Sigmoid colon (tissue), 7 donors: Measurements from ENCODE around the gene RPTOR. TPM values are rescaled to one million over a fixed set of nuclear protein-coding genes. Genes with fewer than 3 reads are reported as not detected.

Experiments
- DNase-seq: peaks from one replicate; pipeline ENCODE4 v3.0.0-alpha.2; 2019
- H3K27ac ChIP-seq, 4 donors: fragments of 200-600 bp; sonication (generic); one replicate each; pipeline ENCODE4 v1.5.1; 2016 to 2019; ENCODE audit warnings: mild to moderate bottlenecking in 1 of 4
- H3K27me3 ChIP-seq, 3 donors: fragments of 200-600 bp; sonication (generic); one replicate each; pipeline ENCODE4 v1.5.1; 2019; ENCODE audit warnings: mild to moderate bottlenecking in 1 of 3
- H3K36me3 ChIP-seq, 4 donors: fragments of 200-600 bp; sonication (generic); one replicate each; pipeline ENCODE4 v1.5.1; 2016 to 2019
- H3K4me1 ChIP-seq, 4 donors: fragments of 200-600 bp; sonication (generic); one replicate each; pipeline ENCODE4 v1.5.1; 2017 to 2019
- H3K4me3 ChIP-seq, 4 donors: fragments of 200-600 bp; sonication (generic); one replicate each; pipeline ENCODE4 v1.5.1; 2017 to 2019; ENCODE audit warnings: mild to moderate bottlenecking in 2 of 4, moderate library complexity in 1 of 4
- H3K9me3 ChIP-seq, 4 donors: fragments of 200-600 bp in 3 of 4; sonication (generic) in 3 of 4; one replicate each; pipeline versions ENCODE4 v1.5.1 to v1.6.1; 2013 to 2019
- CTCF ChIP-seq, 4 experiments: fragments of 450-650 bp in 3 of 4; fragments of 200-600 bp in 1 of 4; IDR thresholded peaks; one replicate each; pipeline ENCODE4 v1.5.1; 2016 to 2019; ENCODE audit warnings: antibody characterized with exemption in 4 of 4, mild to moderate bottlenecking in 3 of 4, moderate library complexity in 2 of 4
- EP300 ChIP-seq, 4 donors: sonication (generic); formaldehyde crosslinking; IDR thresholded peaks; one replicate each; pipeline ENCODE4 v1.6.1; 2017; ENCODE audit warnings: antibody characterized with exemption in 4 of 4
- POLR2A ChIP-seq, 2 donors: fragments of 450-650 bp; IDR thresholded peaks; one replicate each; pipeline ENCODE4 v1.6.1; 2016; ENCODE audit warnings: antibody characterized with exemption in 2 of 2, mild to moderate bottlenecking in 2 of 2, moderate library complexity in 2 of 2
- POLR2AphosphoS5 ChIP-seq, 4 donors: sonication (generic); formaldehyde crosslinking; IDR thresholded peaks; one replicate each; pipeline ENCODE4 v1.6.1; 2017; ENCODE audit warnings: antibody characterized with exemption in 4 of 4
- WGBS, 2 donors: extraction: QIAGEN DNeasy Blood & Tissue Kit; methylation state at CpG; one replicate each; pipeline ENCODE4 v1.1.7; 2013; 5-methylcytosine and 5-hydroxymethylcytosine counted together
- intact Hi-C: fragments of 100-400 bp; cut with DNase I; formaldehyde crosslinking; loops from one replicate; pipeline ENCODE4 v1.15.1; 2023
- polyA plus RNA-seq, 3 donors: library from polyadenylated mRNA; stranded (reverse); fragments of 200-250 nt; gene quantifications; one replicate each; pipeline ENCODE4 v1.2.3, GENCODE V29; 2013
- total RNA-seq, 4 donors: library from RNA; depleted of rRNA; stranded (reverse); fragments of >200 nt; gene quantifications; one replicate each; pipeline ENCODE4 v1.1.0, GENCODE V29; 2016
- donor health status: healthy with polysubstance abuse.
- donor health status: Bipolar disorder and iron deficiency.
- donor health status: healthy.

The RPTOR gene
- total and polyA plus RNA-seq, 7 donors, result 3.7 to 68.7 (median 22.9) TPM

GRCh38 chr17:80725517-80725916, 180.9 kb downstream of the RPTOR start:
- H3K27ac ChIP-seq, result no peak overlapping the region
- peaks cover 0 to 22% (median 7%) of the 10 kb centered on the region in 4 donors for H3K4me1 ChIP-seq
- H3K27me3 ChIP-seq, result no peaks in the 10 kb centered on the region
- no peaks in the 10 kb centered on the region for H3K36me3 ChIP-seq
- DNase-seq, result no peak
- TF ChIP-seq POLR2AphosphoS5 (IDR thresholded peaks at IDR 0.05) (no peak), EP300 (IDR thresholded peaks at IDR 0.05) (no peak), CTCF (IDR thresholded peaks at IDR 0.05) (no peak), POLR2A (IDR thresholded peaks at IDR 0.05) (no peak)
- WGBS, 2 donors, result 82 to 83% methylated on average over 8 of the region's 8 CpGs
- H3K4me3 ChIP-seq, result no peak overlapping the region
- intact Hi-C loops, result no loop called here
- no peaks in the 10 kb centered on the region for H3K9me3 ChIP-seq

- Histone ChIP-seq H3K4me3 (no peak overlapping the region), H3K4me1 (peaks cover 0 to 15% (median 5%) of the 10 kb centered on the region in 4 donors), H3K27ac (no peak overlapping the region), H3K36me3 (peaks cover 0 to 3% (median 0%) of the 10 kb centered on the region in 4 donors), H3K27me3 (no peaks in the 10 kb centered on the region), H3K9me3 (no peaks in the 10 kb centered on the region)
- 89 to 95% methylated on average over 42 of the region's 42 CpGs for WGBS, 2 donors
- intact Hi-C loops, result no loop called here
- TF ChIP-seq POLR2A (IDR thresholded peaks at IDR 0.05), result no peak
- TF ChIP-seq EP300 (IDR thresholded peaks at IDR 0.05), result no peak
- no peak for TF ChIP-seq POLR2AphosphoS5 (IDR thresholded peaks at IDR 0.05)
- no peak for TF ChIP-seq CTCF (IDR thresholded peaks at IDR 0.05)
- DNase-seq, result no peak
These were observed 182.1 kb downstream of the RPTOR start for GRCh38 chr17:80726558-80727408.

- peaks cover 0 to 14% (median 5%) of the 10 kb centered on the region in 4 donors for H3K4me1 ChIP-seq
- no peak overlapping the region for H3K27ac ChIP-seq
- 91 to 96% methylated on average over 13 of the region's 13 CpGs for WGBS, 2 donors
- no peaks in the 10 kb centered on the region for H3K27me3 ChIP-seq
- H3K9me3 ChIP-seq, result no peaks in the 10 kb centered on the region
- peaks cover 0 to 3% (median 0%) of the 10 kb centered on the region in 4 donors for H3K36me3 ChIP-seq
- no peak for TF ChIP-seq POLR2AphosphoS5 (IDR thresholded peaks at IDR 0.05)
- no peak for TF ChIP-seq EP300 (IDR thresholded peaks at IDR 0.05)
- TF ChIP-seq POLR2A (IDR thresholded peaks at IDR 0.05), result no peak
- no peak for TF ChIP-seq CTCF (IDR thresholded peaks at IDR 0.05)
- intact Hi-C loops, result no loop called here
- DNase-seq, result no peak
- H3K4me3 ChIP-seq, result no peak overlapping the region
These were observed 182.7 kb downstream of the RPTOR start for GRCh38 chr17:80727409-80727755.

GRCh38 chr17:80729016-80729415, 184.4 kb downstream of the RPTOR start:
- 79 to 88% methylated on average over 7 of the region's 7 CpGs for WGBS, 2 donors
- TF ChIP-seq CTCF (IDR thresholded peaks at IDR 0.05) (no peak), POLR2A (IDR thresholded peaks at IDR 0.05) (no peak), POLR2AphosphoS5 (IDR thresholded peaks at IDR 0.05) (no peak), EP300 (IDR thresholded peaks at IDR 0.05) (no peak)

More at GRCh38 chr17:80729016-80729415, 184.4 kb downstream of the RPTOR start:
- Histone ChIP-seq H3K9me3 (no peaks in the 10 kb centered on the region), H3K4me1 (peaks cover 0 to 14% (median 5%) of the 10 kb centered on the region in 4 donors), H3K27ac (no peak overlapping the region), H3K36me3 (peaks cover 0 to 3% (median 0%) of the 10 kb centered on the region in 4 donors), H3K27me3 (no peaks in the 10 kb centered on the region), H3K4me3 (no peak overlapping the region)
- no peak for DNase-seq
- intact Hi-C loops, result no loop called here
